Ammon's horn (tissue), 1 donor: Measurements from ENCODE around the gene ZMIZ1.
"Not testable (repeated sequence)": the region's sequence is repeated elsewhere in the genome, so short reads cannot be mapped to it uniquely, and the experiment has no call there.

Experiments
- DNase-seq: peaks from one replicate; pipeline ENCODE4 v3.0.0-alpha.2; 2016; ENCODE audit warnings: low spot score

ZMIZ1 gene

DNA sequence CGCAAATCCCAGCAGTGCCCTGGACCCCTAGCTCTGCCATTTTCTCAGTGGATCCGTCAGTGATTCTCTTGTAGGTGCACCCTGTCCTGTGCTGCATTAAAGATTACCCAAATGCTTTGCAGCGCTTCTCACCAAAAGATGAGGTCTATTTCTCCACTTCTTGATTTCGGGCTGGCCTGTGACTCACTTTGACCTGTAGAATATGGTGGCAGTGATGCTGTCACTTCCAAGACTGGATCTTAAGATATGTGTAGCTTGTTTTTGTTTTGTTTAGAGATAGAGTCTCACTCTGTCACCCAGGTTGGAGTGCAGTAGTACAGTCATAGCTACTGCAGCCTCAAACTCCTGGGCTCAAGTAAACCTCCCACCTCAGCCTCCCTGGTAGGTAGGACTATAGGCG is 37.0 kb upstream of the ZMIZ1 start:
- DNase-seq = no peak

GRCh38 chr10:79034271-79034876 is 34.4 kb upstream of the ZMIZ1 start:
- no peak for DNase-seq

GRCh38 chr10:79036416-79036815 is 32.4 kb upstream of the ZMIZ1 start:
- DNase-seq = not testable (repeated sequence)

DNA sequence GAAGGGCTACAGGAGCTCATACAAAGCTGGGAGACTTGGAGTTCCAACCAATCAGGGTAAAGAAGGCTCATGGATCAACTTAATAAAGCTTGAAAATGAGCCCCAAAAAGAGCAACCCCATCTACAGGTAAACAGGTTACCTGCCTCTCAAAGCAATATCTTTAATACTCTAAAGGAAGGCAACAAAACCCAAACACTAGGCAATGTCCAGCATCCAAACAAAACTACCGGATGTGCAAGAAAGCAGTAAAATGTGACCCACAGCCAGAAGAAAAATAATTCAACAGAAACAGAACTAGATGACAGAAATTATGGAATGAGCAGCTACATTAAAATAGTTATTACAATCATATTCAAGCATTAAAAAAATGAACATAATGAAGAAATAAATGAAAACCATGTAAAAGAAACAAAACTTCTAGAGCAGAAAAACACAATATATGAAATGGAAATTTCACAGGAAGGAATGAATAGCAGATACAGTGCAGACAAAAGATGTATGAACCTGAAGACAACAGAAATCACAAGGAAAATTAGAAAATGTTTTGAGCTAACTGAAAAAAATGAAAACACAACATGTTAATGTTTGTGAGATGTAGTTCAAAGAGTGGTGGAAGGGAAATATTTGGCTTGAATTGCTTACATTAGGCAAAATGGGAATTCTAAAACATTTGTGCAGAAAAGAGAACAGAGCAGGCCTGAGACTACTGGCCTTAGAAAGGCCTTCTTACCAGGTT is 30.5 kb upstream of the ZMIZ1 start:
- DNase-seq = no peak

DNA sequence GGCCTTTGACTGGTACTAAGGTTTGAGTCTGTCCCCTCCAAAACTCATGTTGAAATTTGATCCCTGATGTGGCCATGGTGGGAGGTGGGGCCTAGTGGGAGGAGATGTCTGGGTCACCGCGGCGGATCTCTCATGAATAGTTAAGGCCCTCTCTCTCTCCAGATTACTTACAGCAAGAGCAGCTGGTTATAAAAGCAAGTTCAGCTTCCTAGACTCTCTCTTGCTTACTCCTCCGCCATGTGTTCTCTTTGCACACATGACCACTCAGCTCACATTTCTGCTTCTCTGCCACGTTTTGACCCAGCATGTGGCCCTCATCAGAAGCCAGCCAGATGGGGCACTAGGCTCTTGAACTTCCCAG is 29.9 kb upstream of the ZMIZ1 start:
- DNase-seq = no peak

DNA sequence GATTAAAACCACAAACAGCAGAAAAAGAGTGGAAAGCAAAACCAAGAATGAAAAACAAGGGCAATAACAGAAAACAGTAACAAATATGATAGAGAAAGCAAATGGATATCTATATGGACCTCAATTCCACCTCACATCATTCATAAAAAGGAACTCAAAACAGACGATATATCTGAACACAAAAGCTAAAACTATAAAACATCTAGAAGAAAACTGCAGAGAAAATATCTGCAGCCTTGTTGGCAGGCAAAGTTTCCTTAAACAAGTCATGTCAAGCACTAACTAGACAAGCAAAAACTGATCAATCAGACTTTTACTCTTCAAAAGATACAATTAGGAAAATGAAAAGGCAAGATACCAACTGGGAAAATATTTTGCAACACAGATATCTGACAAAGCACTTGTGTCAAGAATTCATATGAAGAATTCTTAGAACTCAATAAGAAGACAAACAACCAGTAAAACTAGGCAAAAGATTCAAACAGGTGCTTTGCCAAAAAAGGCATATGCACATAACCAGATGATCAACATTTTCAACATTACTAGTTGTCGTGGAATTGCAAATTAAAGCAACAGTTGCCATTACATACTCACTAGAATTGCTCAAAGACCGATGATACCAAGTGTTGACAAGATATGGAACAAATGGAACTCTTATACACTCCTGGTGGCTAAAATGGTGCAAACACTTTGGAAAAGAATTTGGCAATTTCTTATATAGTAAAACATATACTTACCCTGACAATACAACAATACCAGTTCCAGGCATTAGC is 25.9 kb upstream of the ZMIZ1 start:
- DNase-seq = no peak

- no peak for DNase-seq
Measured at GRCh38 chr10:79044036-79044632, 24.6 kb upstream of the ZMIZ1 start.

- no peak for DNase-seq
Measured at GRCh38 chr10:79044846-79045245, 23.9 kb upstream of the ZMIZ1 start.

- no peak for DNase-seq
Measured at GRCh38 chr10:79045566-79046175, 23.1 kb upstream of the ZMIZ1 start.

DNA sequence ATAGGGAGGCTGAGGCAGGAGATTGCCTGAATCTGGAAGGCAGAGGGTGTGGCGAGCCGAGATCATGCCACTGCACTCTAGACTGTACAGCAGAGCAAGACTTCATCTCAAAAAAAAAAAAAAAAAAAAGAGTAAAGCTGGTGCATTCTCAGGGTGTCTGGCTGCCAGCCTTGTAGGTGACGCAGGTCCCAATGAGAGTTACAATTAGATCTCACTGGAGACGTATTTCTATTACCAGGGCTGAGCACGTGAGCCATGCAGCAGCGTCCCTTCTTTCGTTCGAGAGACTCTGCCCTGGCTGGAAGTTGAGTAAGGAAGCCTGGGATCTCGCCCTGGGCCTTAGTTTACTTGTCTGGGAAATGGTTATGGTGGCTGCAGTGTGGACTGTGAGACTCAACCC is 22.4 kb upstream of the ZMIZ1 start:
- no peak for DNase-seq

DNA sequence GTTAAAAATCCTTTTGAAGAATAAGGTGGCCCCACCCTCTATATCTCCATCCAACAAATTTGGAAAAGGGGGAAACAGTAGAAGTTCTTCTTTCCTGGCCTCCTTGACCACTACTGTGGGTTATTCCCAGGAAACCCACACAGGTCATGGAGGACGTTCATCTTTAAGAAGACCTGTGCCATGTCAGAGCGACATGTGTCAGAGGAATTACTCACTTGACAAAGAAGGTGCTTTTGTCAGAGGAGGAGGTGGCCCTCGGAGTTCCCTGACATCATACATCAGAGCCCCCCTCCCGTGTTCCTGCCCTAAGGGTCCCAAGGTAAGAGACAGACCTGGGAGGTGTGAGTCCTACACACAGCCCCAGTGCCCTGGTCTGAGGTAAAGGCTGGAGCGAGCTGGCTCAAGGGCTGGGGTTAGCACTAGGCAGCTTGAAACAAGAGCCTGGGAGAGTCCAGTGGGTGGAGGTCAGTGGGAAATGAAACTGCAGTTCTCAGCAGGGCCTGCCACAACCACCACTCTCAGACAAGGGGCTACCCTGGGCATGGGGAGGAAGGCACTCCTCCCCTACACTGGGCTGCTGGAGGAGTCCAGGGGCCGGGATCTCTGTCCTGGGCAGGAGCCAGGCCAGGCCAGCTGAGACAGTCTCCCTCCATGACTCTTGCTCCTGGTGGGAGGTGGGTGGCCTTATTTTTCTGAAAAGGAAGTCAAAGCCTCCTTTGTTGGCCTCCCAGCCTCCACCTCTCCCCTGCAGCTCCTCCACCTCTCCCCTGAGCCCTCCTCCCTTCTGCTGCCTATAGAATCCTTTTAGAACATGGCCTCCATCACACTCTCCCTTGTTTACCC is 21.8 kb upstream of the ZMIZ1 start:
- DNase-seq = peak; percentile 68

GRCh38 chr10:79047584-79047874 is 21.2 kb upstream of the ZMIZ1 start:
- no peak for DNase-seq

DNA sequence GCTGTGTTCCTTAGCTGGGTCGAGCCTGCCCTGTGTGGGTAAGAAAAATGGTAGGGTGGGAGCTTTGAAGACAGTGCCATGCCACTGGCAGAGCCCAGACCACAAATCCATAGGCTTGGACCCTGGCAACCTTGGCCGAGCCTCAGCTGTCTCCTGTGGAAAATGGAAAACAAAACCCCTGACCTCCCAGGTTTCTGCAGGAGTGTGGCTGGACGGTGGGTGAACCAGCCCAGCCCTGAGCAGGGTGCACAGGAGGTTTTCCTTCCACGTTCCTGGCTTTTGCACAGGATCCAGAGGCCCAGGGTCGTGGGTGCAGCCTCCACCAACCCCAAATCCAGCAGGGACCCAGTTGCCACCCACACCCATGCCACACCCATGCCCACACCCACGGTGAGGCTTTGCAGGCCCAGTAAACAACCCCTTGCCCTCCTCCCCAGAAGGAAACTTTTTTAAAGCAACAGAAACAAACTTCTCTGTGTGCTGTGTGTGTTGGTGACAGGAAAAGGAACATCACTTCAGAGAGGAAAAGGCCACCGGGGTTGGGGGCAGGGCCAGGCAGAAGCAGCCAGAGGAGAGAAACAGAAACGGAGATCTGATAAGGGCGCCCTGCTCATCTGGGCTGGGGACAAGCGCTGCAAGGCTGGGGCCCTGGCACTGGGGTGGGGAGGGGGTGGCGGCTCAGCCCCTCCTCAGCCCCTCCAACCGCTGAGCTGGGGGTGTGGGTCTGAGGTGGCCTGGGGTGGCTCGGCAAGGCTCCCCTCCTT is 20.7 kb upstream of the ZMIZ1 start:
- no peak for DNase-seq

GRCh38 chr10:79048639-79049550 is 19.9 kb upstream of the ZMIZ1 start:
- DNase-seq = no peak

GRCh38 chr10:79049931-79050895 is 18.6 kb upstream of the ZMIZ1 start:
- no peak for DNase-seq

DNA sequence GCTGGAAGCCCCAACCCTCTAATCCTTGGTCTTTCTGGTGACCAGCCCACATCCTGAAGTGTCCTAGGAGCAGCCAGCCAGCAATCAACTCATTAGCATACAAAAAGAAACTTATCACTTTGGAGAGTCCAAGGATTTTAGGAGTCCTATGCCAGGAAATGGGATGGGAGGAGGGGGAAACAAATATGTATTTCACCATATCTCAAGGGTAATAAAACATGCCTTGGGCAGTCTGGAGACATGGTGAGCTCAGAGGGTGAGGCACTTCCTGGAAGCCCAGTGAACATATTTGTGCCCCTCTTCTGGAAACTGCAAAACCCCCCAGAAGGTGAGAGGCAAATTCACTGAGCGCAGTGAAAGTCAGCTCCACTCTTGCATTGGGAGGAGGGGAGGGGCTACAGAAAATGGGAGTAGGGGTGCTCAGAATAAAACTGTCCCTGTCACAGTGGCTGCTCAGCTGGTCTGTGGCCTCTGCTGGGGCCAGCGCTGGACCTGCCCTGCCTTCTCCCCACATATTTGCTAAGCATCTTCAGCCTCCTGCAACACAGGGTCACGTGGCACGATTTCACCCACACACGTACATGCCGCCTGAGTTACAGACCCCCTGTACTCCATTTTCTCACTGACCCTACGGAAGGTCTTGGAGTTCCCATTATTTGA is 17.7 kb upstream of the ZMIZ1 start:
- DNase-seq = no peak

DNA sequence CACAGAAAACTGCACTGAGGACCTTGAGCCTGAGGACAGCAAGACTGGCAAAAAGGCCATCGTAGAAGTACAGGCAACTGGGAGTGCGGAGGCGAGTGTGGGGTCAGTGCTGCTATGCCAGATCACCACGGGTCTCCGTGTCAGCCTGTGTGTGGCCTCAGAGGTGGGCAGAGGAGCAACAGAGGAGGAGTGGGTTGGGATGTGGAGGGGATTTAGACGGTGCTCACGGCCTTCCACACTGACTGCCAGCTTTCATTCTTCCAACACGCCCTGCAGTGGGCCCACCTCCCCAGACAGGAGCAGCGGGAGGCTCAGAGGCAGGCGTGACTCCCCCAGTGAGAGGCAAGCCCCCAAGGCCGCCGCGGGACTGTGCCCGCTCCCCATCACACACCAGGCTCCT is 17.0 kb upstream of the ZMIZ1 start:
- no peak for DNase-seq
